ENCODE results near the gene ATP8B1.
A peak's percentile ranks its signal among the peaks of the same experiment; 100 is the strongest.

ATP8B1 gene

DNA sequence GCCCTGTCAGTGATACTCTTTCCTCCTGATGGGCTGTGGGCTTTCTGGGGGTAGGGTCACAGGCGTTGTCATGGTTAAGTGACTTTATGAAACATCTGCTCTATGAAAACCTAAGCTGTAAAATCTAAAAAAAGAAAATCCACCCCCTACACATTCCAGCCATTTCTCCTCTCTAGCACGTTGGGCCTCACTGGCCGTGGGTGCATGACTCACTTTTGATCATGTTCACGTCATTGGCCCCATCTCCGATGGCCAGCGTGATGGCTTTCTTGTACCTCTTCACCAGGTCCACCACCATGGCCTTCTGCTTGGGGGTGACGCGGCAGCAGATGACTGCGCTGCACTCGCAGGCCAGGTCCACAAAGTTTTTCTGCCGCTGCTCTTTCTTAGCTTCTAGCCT lies 142.2 kb downstream of the ATP8B1 start:
- peak; percentile 48 for DNase-seq (ENCODE audit: low read depth)
- TF ChIP-seq POLR2A (IDR thresholded peaks at IDR 0.05; ENCODE audit: extremely low read depth, insufficient read length) = no peak
- TF ChIP-seq, protein P1, sequence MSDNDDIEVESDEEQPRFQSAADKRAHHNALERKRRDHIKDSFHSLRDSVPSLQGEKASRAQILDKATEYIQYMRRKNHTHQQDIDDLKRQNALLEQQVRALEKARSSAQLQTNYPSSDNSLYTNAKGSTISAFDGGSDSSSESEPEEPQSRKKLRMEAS (IDR thresholded peaks at IDR 0.05; ENCODE audit: low read depth, low read length) = no peak
- no peak for TF ChIP-seq MYC (IDR thresholded peaks at IDR 0.05; ENCODE audit: low read depth, low read length)
- no peak for TF ChIP-seq CTCF (IDR thresholded peaks at IDR 0.05; ENCODE audit: low read depth, low read length)
- H3K4me3 ChIP-seq (ENCODE audit: low read depth, low read length) = no peak overlapping the region

GRCh38 chr18:57659460-57660102 lies 143.5 kb downstream of the ATP8B1 start:
- DNase-seq (ENCODE audit: low read depth) = no peak
- TF ChIP-seq CTCF (IDR thresholded peaks at IDR 0.05; ENCODE audit: low read depth, low read length) = no peak
- TF ChIP-seq MYC (IDR thresholded peaks at IDR 0.05; ENCODE audit: low read depth, low read length) = no peak
- no peak for TF ChIP-seq POLR2A (IDR thresholded peaks at IDR 0.05; ENCODE audit: extremely low read depth, insufficient read length)
- TF ChIP-seq, protein P1 (IDR thresholded peaks at IDR 0.05; ENCODE audit: low read depth, low read length) = no peak
- no peak overlapping the region for H3K4me3 ChIP-seq (ENCODE audit: low read depth, low read length)

GRCh38 chr18:57657542-57657941 lies 145.6 kb downstream of the ATP8B1 start:
- H3K4me3 ChIP-seq (ENCODE audit: low read depth, low read length) = no peak overlapping the region
- no peak for DNase-seq (ENCODE audit: low read depth)
- no peak for TF ChIP-seq CTCF (IDR thresholded peaks at IDR 0.05; ENCODE audit: low read depth, low read length)
- TF ChIP-seq, protein P1 (IDR thresholded peaks at IDR 0.05; ENCODE audit: low read depth, low read length) = no peak

DNA sequence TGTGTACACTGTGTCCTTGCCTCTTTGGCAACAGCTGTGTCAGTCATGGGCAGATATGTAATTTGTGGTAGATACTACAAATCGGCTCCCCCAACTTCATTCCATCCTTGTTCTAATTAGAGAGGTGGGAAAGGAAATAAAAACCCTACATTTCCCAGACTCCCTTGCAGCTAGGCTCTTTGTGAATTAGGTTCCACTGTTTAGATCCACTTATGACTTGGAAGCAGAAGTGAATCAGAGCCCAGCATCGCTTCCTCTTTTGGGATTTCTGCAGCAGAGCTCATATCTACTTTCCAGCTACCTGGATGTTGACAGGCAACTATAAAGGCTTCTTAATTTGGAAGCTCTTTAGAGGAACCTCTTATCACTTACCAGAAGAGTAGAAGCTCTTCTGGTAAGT lies 147.4 kb downstream of the ATP8B1 start:
- peak; percentile 45 for DNase-seq (ENCODE audit: low read depth)
- no peak for TF ChIP-seq POLR2A (IDR thresholded peaks at IDR 0.05; ENCODE audit: extremely low read depth, insufficient read length)
- no peak for TF ChIP-seq MYC (IDR thresholded peaks at IDR 0.05; ENCODE audit: low read depth, low read length)
- TF ChIP-seq CTCF (IDR thresholded peaks at IDR 0.05; ENCODE audit: low read depth, low read length) = no peak
- TF ChIP-seq, protein P1 (IDR thresholded peaks at IDR 0.05; ENCODE audit: low read depth, low read length) = no peak
- no peak overlapping the region for H3K4me3 ChIP-seq (ENCODE audit: low read depth, low read length)

- no peak for DNase-seq (ENCODE audit: low read depth)
- TF ChIP-seq POLR2A (IDR thresholded peaks at IDR 0.05; ENCODE audit: extremely low read depth, insufficient read length) (no peak), MYC (IDR thresholded peaks at IDR 0.05; ENCODE audit: low read depth, low read length) (no peak), CTCF (IDR thresholded peaks at IDR 0.05; ENCODE audit: low read depth, low read length) (no peak)
- TF ChIP-seq, protein P1 (IDR thresholded peaks at IDR 0.05; ENCODE audit: low read depth, low read length) = no peak
- no peak overlapping the region for H3K4me3 ChIP-seq (ENCODE audit: low read depth, low read length)
These were observed 151.2 kb downstream of the ATP8B1 start for GRCh38 chr18:57651914-57652313.

Data from NB4 (cell line).